NCI-H1105 treated with DMSO at 0.1 percent for 48 hours (cell line): ENCODE data around the gene POLDIP3.
A peak's percentile ranks its signal among the peaks of the same experiment; 100 is the strongest.

Experiments used
- DNase-seq: peaks from one replicate; lab custom pipeline; 2025; lab: John Stamatoyannopoulos, UW

POLDIP3 gene

DNA sequence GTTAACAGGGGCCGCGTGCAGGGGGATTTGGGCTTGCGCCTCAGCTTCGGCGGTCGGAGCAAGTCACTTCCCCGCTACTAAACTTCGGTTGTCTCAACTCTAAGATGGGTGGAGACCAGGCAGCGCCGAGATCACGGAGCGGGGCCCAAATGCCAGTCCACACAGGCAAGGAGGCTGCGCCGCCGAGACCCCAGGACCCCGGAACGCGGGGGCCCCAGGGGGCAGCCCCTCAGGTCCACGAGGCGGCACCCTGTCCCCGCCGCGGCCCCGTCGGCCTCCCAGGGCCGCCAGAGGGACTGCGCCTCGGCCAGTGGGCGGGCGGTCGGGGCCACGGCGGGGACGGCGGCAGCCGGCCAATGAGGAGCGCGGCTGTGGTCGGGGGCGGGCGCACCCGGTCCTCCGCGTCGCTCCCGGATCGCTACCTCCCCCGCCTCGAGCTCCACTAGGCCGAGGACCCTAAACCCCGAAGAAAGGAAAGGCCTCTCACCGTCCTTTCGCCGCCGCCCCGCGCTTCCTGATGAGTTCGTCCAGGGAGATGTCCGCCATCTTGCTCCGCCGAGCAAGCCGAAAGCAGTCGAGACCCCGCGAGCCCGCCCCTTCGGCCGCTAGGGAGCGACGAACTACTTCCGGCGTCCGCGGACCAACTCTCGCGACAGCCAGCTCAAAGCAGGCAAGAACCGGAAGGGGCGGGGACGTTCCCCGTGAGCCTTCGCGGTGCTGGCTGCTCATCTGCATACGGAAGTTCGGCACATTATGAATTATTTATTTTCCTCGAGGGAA is at the start of gene POLDIP3:
Gene POLDIP3 (minus strand): TSS at position 572 of the 780 bp plus-strand sequence. CDS start 26 bp downstream, at position 546.
- peak; percentile 96 for DNase-seq

DNA sequence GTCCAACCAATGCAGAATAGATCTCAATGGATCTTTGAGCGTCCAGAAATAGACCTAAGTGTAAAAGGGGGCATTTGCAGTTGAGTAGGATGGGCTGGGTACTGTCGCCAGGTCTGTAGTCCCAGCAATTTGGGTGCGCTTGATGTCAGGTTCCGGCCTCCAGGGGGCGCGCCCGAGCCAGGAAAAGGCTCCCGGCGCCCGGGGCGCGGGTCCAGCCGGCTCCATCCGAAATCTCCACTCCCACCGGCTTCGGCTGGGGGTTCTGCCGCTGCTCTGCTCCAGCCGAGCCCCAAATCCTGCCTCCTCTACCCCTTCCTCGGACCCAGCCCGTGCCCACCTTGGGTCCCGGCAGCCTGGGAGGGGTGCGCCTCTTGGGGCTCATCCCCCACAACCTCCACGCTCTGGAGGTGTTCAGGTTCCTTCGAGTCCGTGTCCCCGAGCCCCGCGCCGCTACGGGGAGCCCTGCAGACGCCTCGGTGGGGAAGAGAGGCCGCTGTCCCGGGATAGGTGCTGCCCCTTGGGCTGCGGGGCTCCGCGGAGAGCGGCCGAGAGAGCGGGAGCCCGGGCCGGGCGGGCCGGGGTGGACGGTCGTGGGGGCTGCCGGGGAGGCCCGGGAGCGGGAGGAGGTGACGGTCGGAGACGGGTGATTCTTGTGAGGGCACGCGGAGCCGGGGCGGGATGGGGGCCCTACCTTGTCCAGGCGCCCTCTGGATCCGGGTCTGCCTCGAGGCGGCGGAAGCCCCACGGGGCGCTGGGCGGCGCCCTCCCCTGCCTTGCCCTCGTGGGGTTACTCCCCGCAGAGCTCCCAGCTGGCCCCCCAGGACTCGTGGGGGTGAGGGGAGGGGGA is 47.5 kb upstream of the POLDIP3 start:
- peak; percentile 18 for DNase-seq

DNA sequence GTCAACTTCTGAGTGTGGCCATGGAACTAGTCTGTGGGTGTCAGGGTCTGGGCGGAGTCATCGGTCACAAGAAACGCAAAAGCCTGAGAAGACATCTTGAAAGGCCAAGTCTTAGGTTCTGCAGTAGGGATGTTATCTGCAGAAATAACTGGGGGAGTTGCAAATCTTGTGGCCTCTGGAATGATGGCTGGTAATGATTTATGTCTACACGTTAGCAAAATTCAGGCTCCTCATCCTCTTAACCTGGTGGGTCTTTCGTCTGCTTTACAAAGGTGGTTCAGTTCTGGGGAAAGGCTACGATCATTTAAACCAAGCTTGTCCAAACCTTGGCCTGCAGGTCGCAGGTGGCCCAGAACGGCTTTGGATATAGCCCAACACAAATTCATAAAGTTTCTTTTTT is 41.9 kb upstream of the POLDIP3 start:
- DNase-seq: no peak

GRCh38 chr22:42655693-42656092 is 41.0 kb upstream of the POLDIP3 start:
- peak; percentile 59 for DNase-seq

DNA sequence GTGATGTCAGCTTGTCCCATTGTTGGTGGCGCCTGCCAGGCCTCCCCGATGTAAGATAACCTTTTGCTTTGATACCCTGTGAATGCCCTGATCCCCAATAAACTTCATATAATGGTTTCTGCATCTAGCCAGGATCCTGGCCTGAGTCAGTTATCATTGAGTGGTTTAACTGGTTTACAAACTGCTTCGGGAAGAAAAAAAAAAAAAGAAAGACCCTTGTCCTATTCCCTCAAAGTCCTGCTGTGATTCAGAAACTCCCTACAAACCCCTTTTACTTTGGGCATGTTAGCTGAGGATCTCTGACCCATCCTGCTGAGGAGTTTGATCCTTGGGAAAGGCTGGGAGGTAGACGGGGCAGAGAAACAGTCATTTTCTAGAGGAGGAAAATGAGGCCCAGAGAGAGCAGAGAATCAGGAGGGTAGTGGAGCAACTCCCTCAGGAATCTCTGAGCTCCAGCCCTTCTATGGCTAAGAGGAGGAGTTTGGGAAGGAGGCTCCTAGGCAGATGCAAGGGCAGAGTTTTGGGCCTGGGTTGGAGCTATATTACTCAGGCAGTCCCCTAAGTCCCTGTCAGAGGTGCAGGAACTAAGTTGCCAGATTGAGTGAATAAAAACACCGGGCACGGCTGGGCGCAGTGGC is 39.9 kb upstream of the POLDIP3 start:
- no peak for DNase-seq

- DNase-seq: no peak
These were observed 39.3 kb upstream of the POLDIP3 start for GRCh38 chr22:42653999-42654398.

GRCh38 chr22:42651134-42651533 is 36.5 kb upstream of the POLDIP3 start:
- DNase-seq: no peak

DNA sequence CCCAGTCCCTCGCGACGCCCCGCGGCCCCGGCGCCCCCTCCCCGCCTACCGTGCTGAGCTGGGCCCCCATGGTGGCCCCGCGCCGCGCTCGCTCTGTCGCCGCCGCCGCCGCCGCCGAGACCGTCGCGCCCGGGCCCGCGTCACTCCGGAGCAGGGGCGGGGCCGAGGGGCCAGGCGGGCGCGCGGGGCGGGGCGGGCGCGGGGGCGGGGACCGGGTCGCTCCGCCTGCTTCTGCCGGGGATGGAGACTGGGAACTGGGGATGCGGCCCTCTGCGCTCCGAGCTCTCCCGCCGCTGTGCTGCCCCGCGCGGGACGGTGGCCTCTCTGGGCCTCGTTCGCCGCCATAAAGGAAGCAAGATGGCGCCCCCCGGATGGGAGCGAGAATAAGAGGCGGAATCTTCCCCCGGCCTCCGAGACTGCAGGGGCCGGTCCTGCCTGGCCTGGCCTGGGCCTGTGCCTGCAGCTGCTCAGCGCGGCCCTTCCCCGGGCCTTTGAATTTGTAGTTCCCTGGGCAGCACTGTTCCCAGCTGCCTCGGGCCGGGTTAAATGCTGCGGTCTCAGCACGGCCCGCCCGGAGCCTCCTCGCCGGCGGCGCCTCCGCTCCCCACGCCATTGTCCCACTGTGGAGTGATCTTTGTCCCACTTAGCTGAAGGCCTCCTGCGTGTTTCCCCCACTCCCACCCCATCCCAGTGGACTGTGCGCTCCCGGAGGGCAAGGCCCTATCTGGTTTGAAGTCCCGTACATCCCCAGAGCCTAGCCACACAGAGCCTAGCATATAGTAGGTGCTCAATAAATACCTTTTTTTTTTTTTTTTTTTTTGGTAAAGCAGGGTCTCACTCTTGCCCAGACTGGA is 34.8 kb upstream of the POLDIP3 start, which contains the start of gene CYB5R3:
Gene CYB5R3 (minus strand): TSS at position 147 of the 854 bp plus-strand sequence. CDS start 77 bp downstream, at position 70.
- DNase-seq: peak; percentile 62

DNA sequence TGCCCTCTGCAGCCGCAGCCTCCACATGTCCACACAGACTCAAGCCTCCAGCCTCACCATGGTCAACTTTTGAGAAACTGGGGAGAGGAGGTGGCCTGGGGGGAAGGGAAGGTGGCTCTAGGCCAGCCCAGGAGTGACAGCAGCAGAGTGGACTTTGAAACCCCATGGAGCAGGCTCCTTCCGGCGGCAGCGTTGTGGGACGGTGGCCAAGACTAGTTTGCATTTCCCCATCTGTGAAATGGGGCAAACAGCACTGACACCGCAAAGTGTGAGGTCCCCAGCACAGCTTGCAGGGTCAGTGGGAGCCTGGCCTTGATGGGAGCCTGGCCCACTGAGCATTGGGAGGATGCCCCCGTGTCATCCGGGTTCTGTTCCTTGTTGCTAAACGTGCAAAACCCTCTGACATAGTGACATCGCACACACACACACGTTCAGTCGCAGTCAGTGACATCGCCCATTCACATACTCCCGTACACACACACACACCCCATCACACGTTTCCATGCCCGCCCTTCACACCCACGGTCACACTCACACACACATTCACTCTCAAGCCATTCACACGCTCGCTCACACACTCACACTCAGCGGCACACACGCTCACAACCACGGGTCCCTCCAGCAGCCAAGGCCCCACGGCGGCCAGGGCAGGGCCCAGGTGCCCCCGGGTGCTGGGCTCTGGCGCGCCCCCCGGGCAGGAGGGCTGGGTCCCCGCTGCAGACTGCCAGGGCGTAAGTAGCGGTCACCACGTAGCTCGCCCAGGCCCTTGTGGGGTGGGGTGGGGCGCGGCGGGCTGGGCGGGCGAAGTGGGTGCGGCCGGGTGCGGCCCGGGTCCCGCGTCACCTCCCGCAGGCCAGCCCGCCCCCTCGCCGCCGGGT is 33.9 kb upstream of the POLDIP3 start:
- DNase-seq: no peak

GRCh38 chr22:42648017-42648367 is 33.3 kb upstream of the POLDIP3 start:
- DNase-seq: no peak

- DNase-seq: peak; percentile 34
These were observed 32.2 kb upstream of the POLDIP3 start for GRCh38 chr22:42646569-42647525.

GRCh38 chr22:42645938-42646568 is 31.4 kb upstream of the POLDIP3 start:
- DNase-seq: no peak

GRCh38 chr22:42645341-42645937 is 30.8 kb upstream of the POLDIP3 start:
- no peak for DNase-seq

DNA sequence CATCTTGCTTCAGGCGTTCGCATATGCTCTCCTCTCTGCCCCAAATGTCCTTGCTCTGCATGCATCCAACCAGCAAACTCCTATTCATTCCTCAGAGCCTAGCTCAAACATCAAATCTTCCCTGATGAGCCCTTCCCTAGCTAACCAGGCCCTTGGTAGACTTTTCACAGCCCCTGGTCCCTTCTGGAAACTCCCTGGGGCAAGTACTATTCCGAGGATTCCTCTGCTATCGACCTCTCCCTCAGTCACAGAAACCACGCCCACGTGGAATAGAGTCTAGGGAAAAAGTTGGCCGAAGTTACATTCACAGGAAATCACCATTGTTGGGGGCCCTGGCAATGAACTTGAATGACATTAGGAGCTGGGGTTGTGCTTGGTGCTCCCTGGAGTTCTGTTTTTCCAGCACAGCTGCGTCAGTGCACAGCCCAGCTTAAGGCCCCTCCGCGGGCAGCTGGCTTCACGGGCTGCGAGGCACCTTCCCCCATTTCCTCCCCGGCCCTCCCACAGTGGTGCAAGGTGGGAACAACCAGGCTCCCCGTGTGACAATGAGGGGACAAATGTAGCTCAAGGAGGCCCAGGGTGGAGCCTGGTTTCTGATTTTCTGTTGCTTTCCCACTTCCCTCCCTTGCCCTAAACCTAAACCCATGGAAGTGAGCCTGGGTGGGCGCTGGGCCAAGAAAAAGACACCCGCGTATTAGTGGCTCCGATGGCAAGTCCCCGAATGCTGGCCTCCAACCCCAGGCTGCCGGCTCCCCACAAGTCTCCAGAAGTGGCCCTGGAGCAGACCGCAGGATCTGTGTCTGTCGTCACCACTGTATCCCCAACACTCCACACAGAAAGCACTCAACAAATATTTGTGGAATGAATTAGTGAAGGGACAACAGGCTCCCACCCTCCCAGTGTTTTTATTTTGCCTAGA is 30.0 kb upstream of the POLDIP3 start:
- DNase-seq: no peak

- DNase-seq: no peak
These were observed 29.1 kb upstream of the POLDIP3 start for GRCh38 chr22:42643634-42644421.

DNA sequence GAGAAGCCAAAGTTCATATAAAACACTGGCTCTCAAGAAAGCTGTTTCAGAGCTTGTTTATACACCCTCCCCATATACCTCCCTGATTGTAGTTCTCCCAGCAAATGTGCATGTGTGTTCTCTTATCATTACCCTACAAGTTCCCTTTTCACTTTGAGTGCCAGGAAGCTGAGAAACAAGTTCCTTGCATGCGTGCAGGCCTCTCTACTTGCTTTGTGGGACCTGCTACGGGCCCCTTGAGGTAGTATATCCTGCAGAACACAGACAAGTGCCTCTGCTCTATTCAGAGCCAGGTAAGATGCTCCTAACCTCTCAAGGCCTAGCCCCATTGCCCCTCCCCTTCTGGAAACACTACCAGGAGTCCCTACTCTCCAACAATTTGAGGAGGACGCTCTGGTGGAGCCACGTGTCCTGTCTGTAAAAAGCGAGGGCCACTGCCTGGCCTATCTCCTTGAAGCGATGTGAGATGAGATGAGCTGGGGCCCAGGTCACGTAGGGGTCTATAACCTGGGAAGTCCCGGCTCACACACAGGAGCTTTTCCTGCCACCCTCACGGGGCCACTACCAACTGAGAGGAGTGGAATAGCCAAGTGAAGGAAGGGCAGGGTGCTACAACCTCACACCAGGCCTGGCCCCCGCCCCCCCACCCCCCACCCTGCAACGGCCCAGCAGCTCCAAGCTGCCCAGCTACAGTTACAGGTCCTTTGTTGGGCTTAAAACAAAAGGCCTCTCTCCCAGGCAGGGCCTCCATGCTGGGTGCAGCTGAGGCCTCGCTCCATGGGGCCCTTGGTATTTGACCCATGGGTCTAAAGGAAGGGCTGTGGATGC is 28.3 kb upstream of the POLDIP3 start:
- DNase-seq: no peak
